NB4 (cell line): ENCODE measurements around the gene DGKB.

Source experiments
- DNase-seq: peaks from one replicate; pipeline ENCODE4 v3.0.0; 2010; ENCODE audit warnings: low read depth
- H3K4me3 ChIP-seq: one replicate; pipeline ENCODE4 v1.5.1; 2011; ENCODE audit warnings: mild to moderate bottlenecking, low read depth, low read length, moderate library complexity
- MYC ChIP-seq: IDR thresholded peaks from 2 replicates; pipeline ENCODE4 v1.6.1; 2011; ENCODE audit warnings: low read depth, low read length
- POLR2A ChIP-seq: IDR thresholded peaks from 2 replicates; pipeline ENCODE4 v1.6.1; 2011; ENCODE audit warnings: mild to moderate bottlenecking; ENCODE audit not compliant: insufficient read length; ENCODE audit errors: extremely low read depth
- TF ChIP-seq, protein P1 (sequence below): IDR thresholded peaks from 2 replicates; pipeline ENCODE4 v1.6.1; 2011; ENCODE audit warnings: low read depth, low read length
- TF ChIP-seq, protein P2 (sequence below): IDR thresholded peaks from one replicate; pipeline ENCODE4 v1.5.1; 2012; ENCODE audit warnings: low read depth, low read length

The DGKB gene

DNA sequence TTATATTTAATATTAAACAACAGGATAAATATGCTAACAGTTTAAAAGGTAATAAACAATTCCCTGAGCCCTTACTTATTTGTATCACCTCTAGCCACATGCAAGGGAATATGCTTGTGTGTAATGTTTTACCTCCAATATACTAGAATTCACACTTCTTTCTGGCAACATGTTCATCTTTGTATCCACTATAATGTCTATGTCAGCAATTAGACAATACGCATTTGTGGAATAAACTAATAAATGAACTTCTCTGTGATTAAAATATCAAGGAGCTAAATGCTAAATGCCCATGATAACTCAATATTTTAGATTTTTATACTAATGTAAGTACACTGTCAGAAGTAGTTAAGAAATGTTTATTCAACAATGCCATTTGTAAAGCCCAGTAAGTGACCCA is 350.5 kb downstream of the DGKB start:
- DNase-seq = no peak
- H3K4me3 ChIP-seq = no peak overlapping the region
- TF ChIP-seq, protein P1, sequence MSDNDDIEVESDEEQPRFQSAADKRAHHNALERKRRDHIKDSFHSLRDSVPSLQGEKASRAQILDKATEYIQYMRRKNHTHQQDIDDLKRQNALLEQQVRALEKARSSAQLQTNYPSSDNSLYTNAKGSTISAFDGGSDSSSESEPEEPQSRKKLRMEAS = no peak
- no peak for TF ChIP-seq MYC
- no peak for TF ChIP-seq POLR2A
- TF ChIP-seq, protein P2, sequence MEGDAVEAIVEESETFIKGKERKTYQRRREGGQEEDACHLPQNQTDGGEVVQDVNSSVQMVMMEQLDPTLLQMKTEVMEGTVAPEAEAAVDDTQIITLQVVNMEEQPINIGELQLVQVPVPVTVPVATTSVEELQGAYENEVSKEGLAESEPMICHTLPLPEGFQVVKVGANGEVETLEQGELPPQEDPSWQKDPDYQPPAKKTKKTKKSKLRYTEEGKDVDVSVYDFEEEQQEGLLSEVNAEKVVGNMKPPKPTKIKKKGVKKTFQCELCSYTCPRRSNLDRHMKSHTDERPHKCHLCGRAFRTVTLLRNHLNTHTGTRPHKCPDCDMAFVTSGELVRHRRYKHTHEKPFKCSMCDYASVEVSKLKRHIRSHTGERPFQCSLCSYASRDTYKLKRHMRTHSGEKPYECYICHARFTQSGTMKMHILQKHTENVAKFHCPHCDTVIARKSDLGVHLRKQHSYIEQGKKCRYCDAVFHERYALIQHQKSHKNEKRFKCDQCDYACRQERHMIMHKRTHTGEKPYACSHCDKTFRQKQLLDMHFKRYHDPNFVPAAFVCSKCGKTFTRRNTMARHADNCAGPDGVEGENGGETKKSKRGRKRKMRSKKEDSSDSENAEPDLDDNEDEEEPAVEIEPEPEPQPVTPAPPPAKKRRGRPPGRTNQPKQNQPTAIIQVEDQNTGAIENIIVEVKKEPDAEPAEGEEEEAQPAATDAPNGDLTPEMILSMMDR = no peak

DNA sequence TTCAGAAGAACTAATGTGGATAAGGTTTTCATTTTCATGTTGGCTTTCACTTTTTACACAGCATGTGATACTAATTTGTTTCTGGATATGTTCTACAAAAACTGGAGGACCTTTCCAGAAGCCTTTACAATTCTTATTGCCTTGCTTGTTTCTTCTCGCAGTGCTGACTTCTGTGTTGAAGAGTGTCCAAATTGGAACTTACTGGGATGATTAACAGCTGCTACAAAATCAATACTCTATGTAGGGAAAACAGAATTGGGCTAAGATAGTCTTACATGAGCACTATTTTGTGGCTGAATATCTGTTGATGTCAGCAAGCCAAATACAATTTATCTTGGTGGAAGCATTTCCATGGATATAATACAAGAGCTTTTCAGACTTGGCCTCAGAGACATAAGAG is 351.2 kb downstream of the DGKB start:
- no peak for TF ChIP-seq MYC
- TF ChIP-seq, protein P1 = no peak
- no peak for TF ChIP-seq POLR2A
- TF ChIP-seq, protein P2 = no peak
- DNase-seq = no peak
- no peak overlapping the region for H3K4me3 ChIP-seq

GRCh38 chr7:14542624-14543023 is 359.9 kb downstream of the DGKB start:
- no peak overlapping the region for H3K4me3 ChIP-seq
- DNase-seq = no peak
- TF ChIP-seq POLR2A (no peak), MYC (no peak)
- TF ChIP-seq, protein P1 = no peak
- TF ChIP-seq, protein P2 = no peak

DNA sequence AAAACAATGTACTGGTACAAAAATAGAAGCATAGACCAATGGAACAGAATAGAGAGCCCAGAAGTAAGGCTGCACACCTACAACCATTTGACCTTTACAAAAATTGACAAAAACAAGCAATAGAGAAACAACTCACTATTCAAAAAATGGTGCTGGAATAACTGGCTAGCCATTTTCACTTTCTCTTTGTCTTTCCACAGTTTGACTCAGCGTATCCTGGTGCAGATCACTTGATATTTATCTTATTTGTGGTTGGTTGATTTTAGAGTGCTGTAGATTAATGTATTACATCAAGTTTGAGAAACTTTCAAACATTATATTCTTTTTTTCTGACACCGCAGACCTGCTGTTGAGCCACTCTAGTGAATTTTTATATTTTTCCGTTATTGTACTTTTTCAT is 381.4 kb downstream of the DGKB start:
- H3K4me3 ChIP-seq = no peak overlapping the region
- no peak for DNase-seq
- TF ChIP-seq, protein P2 = no peak
- TF ChIP-seq, protein P1 = no peak
- TF ChIP-seq MYC = no peak
- TF ChIP-seq POLR2A = no peak

- H3K4me3 ChIP-seq = no peak overlapping the region
- TF ChIP-seq, protein P2 = no peak
- TF ChIP-seq, protein P1 = no peak
- TF ChIP-seq POLR2A (no peak), MYC (no peak)
- no peak for DNase-seq
These were observed 392.3 kb downstream of the DGKB start for GRCh38 chr7:14510268-14510667.

DNA sequence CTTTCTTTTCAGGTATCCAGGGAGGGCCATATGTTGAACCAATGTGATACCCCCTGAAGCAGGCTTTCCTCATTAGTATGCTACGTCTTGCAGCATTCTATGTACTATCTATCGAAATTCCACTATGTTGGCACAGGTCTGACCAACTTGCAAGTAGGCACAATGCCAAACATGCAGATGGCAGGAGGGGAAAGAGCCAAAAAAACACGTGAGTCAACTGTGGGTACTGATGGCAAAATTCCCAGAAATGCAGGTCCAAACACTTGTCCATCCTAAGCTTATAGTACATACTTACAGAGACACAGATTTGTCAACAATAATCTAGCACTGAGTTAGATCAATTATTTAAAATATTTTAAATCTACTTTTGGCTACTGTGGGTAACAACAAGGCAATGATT is 394.9 kb downstream of the DGKB start:
- TF ChIP-seq, protein P1 = no peak
- TF ChIP-seq, protein P2 = no peak
- TF ChIP-seq MYC (no peak), POLR2A (no peak)
- no peak for DNase-seq
- no peak overlapping the region for H3K4me3 ChIP-seq
